Measurements from ENCODE around the gene GIGYF2.

Gene GIGYF2

GRCh38 chr2:232653441-232653840 lies 43.7 kb upstream of the GIGYF2 start:
- ATAC-seq (ENCODE audit: insufficient read depth, low read depth) (no peak), DNase-seq (no peak)
- H3K9ac ChIP-seq (ENCODE audit: low read depth, low read length): no peak overlapping the region
- H3K9me3 ChIP-seq (ENCODE audit: insufficient read depth, low read length, severe bottlenecking): no peaks in the 10 kb centered on the region
- TF ChIP-seq CTCF (IDR thresholded peaks at IDR 0.05; ENCODE audit: borderline replicate concordance, extremely low read depth, low read length, poor library complexity, severe bottlenecking) (no peak), EZH2 (IDR thresholded peaks at IDR 0.05; ENCODE audit: borderline replicate concordance, low read depth, low read length, severe bottlenecking) (no peak)
- no peaks in the 10 kb centered on the region for H3K36me3 ChIP-seq (ENCODE audit: insufficient read depth, low read length)
- H4K20me1 ChIP-seq (ENCODE audit: insufficient read depth, low read length): no peaks in the 10 kb centered on the region
- no peak overlapping the region for H2AFZ ChIP-seq (ENCODE audit: low read depth, low read length)
- H3K79me2 ChIP-seq (ENCODE audit: insufficient read depth, low read length): no peaks in the 10 kb centered on the region
- no peaks in the 10 kb centered on the region for H3K27me3 ChIP-seq (ENCODE audit: insufficient read depth, low read length, poor library complexity)
- no peak overlapping the region for H3K27ac ChIP-seq (ENCODE audit: low read length)
- H3K4me3 ChIP-seq (ENCODE audit: low read depth in 1 of 2, low read length in 2 of 2): no peak overlapping the region
- H3K4me2 ChIP-seq (ENCODE audit: insufficient read depth, low read length): no peak overlapping the region
- no peaks in the 10 kb centered on the region for H3K4me1 ChIP-seq (ENCODE audit: insufficient read depth, low read length)

- H3K4me1 ChIP-seq (ENCODE audit: insufficient read depth, low read length): no peaks in the 10 kb centered on the region
- H3K27me3 ChIP-seq (ENCODE audit: insufficient read depth, low read length, poor library complexity): no peaks in the 10 kb centered on the region
- no peak for TF ChIP-seq CTCF (IDR thresholded peaks at IDR 0.05; ENCODE audit: borderline replicate concordance, extremely low read depth, low read length, poor library complexity, severe bottlenecking)
- no peak for TF ChIP-seq EZH2 (IDR thresholded peaks at IDR 0.05; ENCODE audit: borderline replicate concordance, low read depth, low read length, severe bottlenecking)
- no peak overlapping the region for H3K4me2 ChIP-seq (ENCODE audit: insufficient read depth, low read length)
- H3K9me3 ChIP-seq (ENCODE audit: insufficient read depth, low read length, severe bottlenecking): no peaks in the 10 kb centered on the region
- no peak overlapping the region for H3K4me3 ChIP-seq (ENCODE audit: low read depth in 1 of 2, low read length in 2 of 2)
- ATAC-seq (ENCODE audit: insufficient read depth, low read depth): no peak
- no peak overlapping the region for H3K27ac ChIP-seq (ENCODE audit: low read length)
- H3K36me3 ChIP-seq (ENCODE audit: insufficient read depth, low read length): no peaks in the 10 kb centered on the region
- no peak overlapping the region for H2AFZ ChIP-seq (ENCODE audit: low read depth, low read length)
- no peaks in the 10 kb centered on the region for H3K79me2 ChIP-seq (ENCODE audit: insufficient read depth, low read length)
- no peak overlapping the region for H3K9ac ChIP-seq (ENCODE audit: low read depth, low read length)
- no peaks in the 10 kb centered on the region for H4K20me1 ChIP-seq (ENCODE audit: insufficient read depth, low read length)
- no peak for DNase-seq
Measured at GRCh38 chr2:232655392-232655791, 41.7 kb upstream of the GIGYF2 start.

- no peak overlapping the region for H3K9ac ChIP-seq (ENCODE audit: low read depth, low read length)
- H3K79me2 ChIP-seq (ENCODE audit: insufficient read depth, low read length): no peaks in the 10 kb centered on the region
- no peaks in the 10 kb centered on the region for H4K20me1 ChIP-seq (ENCODE audit: insufficient read depth, low read length)
- DNase-seq: no peak
- H3K9me3 ChIP-seq (ENCODE audit: insufficient read depth, low read length, severe bottlenecking): no peaks in the 10 kb centered on the region
- no peaks in the 10 kb centered on the region for H3K4me1 ChIP-seq (ENCODE audit: insufficient read depth, low read length)
- ATAC-seq (ENCODE audit: insufficient read depth, low read depth): no peak
- H3K36me3 ChIP-seq (ENCODE audit: insufficient read depth, low read length): no peaks in the 10 kb centered on the region
- no peaks in the 10 kb centered on the region for H3K27me3 ChIP-seq (ENCODE audit: insufficient read depth, low read length, poor library complexity)
- no peak overlapping the region for H3K4me2 ChIP-seq (ENCODE audit: insufficient read depth, low read length)
- no peak for TF ChIP-seq CTCF (IDR thresholded peaks at IDR 0.05; ENCODE audit: borderline replicate concordance, extremely low read depth, low read length, poor library complexity, severe bottlenecking)
- TF ChIP-seq EZH2 (IDR thresholded peaks at IDR 0.05; ENCODE audit: borderline replicate concordance, low read depth, low read length, severe bottlenecking): no peak
- no peak overlapping the region for H3K4me3 ChIP-seq (ENCODE audit: low read depth in 1 of 2, low read length in 2 of 2)
- no peak overlapping the region for H2AFZ ChIP-seq (ENCODE audit: low read depth, low read length)
- no peak overlapping the region for H3K27ac ChIP-seq (ENCODE audit: low read length)
Measured at GRCh38 chr2:232658217-232658785, 38.8 kb upstream of the GIGYF2 start.

- H3K4me3 ChIP-seq (ENCODE audit: low read depth in 1 of 2, low read length in 2 of 2): no peak overlapping the region
- no peak overlapping the region for H3K27ac ChIP-seq (ENCODE audit: low read length)
- H4K20me1 ChIP-seq (ENCODE audit: insufficient read depth, low read length): no peaks in the 10 kb centered on the region
- ATAC-seq (ENCODE audit: insufficient read depth, low read depth) (no peak), DNase-seq (no peak)
- TF ChIP-seq EZH2 (IDR thresholded peaks at IDR 0.05; ENCODE audit: borderline replicate concordance, low read depth, low read length, severe bottlenecking) (no peak), CTCF (IDR thresholded peaks at IDR 0.05; ENCODE audit: borderline replicate concordance, extremely low read depth, low read length, poor library complexity, severe bottlenecking) (no peak)
- no peak overlapping the region for H3K4me2 ChIP-seq (ENCODE audit: insufficient read depth, low read length)
- no peak overlapping the region for H3K9ac ChIP-seq (ENCODE audit: low read depth, low read length)
- no peaks in the 10 kb centered on the region for H3K27me3 ChIP-seq (ENCODE audit: insufficient read depth, low read length, poor library complexity)
- H3K36me3 ChIP-seq (ENCODE audit: insufficient read depth, low read length): no peaks in the 10 kb centered on the region
- H3K4me1 ChIP-seq (ENCODE audit: insufficient read depth, low read length): no peaks in the 10 kb centered on the region
- no peaks in the 10 kb centered on the region for H3K9me3 ChIP-seq (ENCODE audit: insufficient read depth, low read length, severe bottlenecking)
- H3K79me2 ChIP-seq (ENCODE audit: insufficient read depth, low read length): no peaks in the 10 kb centered on the region
- no peak overlapping the region for H2AFZ ChIP-seq (ENCODE audit: low read depth, low read length)
Measured at GRCh38 chr2:232659359-232659758, 37.8 kb upstream of the GIGYF2 start.
